SJCRH30 (cell line): ENCODE measurements around the gene SLCO4C1. TPM values are rescaled to one million over a fixed set of nuclear protein-coding genes. Genes with fewer than 3 reads are reported as not detected.
"Not testable (repeated sequence)": the region's sequence is repeated elsewhere in the genome, so short reads cannot be mapped to it uniquely, and the experiment has no call there.

ENCODE experiments used
- DNase-seq, 2 experiments: peaks; one replicate each; pipeline ENCODE4 v3.0.0-alpha.2; 2015 to 2020
- H3K27ac ChIP-seq: fragments of 250-450 bp; sonication (Bioruptor Pico); 2 replicates; pipeline ENCODE4 v1.5.1; 2020; ENCODE audit warnings: mild to moderate bottlenecking, moderate library complexity
- H3K27me3 ChIP-seq: fragments of 250-450 bp; sonication (Bioruptor Pico); 2 replicates; pipeline ENCODE4 v1.5.1; 2020; ENCODE audit warnings: mild to moderate bottlenecking, moderate library complexity
- H3K36me3 ChIP-seq: fragments of 250-450 bp; sonication (Bioruptor Pico); 2 replicates; pipeline ENCODE4 v1.5.1; 2020; ENCODE audit warnings: mild to moderate bottlenecking, moderate library complexity
- H3K4me1 ChIP-seq: fragments of 250-450 bp; sonication (Bioruptor Pico); 2 replicates; pipeline ENCODE4 v1.5.1; 2020; ENCODE audit warnings: mild to moderate bottlenecking, moderate library complexity
- H3K4me3 ChIP-seq: fragments of 250-450 bp; sonication (Bioruptor Pico); 2 replicates; pipeline ENCODE4 v1.5.1; 2020; ENCODE audit warnings: mild to moderate bottlenecking, moderate library complexity
- H3K9me3 ChIP-seq: fragments of 250-450 bp; sonication (Bioruptor Pico); replicated peaks from 2 replicates; pipeline ENCODE4 v1.5.1; 2020; ENCODE audit warnings: mild to moderate bottlenecking, moderate library complexity
- total RNA-seq: library from RNA; depleted of rRNA; stranded (reverse); fragments of >200 nt; shearing (Covaris generic); gene quantifications from 2 replicates; pipeline ENCODE4 v1.2.3, GENCODE V29; 2014; rRNA removed

SLCO4C1 gene, protein sequence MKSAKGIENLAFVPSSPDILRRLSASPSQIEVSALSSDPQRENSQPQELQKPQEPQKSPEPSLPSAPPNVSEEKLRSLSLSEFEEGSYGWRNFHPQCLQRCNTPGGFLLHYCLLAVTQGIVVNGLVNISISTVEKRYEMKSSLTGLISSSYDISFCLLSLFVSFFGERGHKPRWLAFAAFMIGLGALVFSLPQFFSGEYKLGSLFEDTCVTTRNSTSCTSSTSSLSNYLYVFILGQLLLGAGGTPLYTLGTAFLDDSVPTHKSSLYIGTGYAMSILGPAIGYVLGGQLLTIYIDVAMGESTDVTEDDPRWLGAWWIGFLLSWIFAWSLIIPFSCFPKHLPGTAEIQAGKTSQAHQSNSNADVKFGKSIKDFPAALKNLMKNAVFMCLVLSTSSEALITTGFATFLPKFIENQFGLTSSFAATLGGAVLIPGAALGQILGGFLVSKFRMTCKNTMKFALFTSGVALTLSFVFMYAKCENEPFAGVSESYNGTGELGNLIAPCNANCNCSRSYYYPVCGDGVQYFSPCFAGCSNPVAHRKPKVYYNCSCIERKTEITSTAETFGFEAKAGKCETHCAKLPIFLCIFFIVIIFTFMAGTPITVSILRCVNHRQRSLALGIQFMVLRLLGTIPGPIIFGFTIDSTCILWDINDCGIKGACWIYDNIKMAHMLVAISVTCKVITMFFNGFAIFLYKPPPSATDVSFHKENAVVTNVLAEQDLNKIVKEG
- not detected in 2 replicates for total RNA-seq

DNA sequence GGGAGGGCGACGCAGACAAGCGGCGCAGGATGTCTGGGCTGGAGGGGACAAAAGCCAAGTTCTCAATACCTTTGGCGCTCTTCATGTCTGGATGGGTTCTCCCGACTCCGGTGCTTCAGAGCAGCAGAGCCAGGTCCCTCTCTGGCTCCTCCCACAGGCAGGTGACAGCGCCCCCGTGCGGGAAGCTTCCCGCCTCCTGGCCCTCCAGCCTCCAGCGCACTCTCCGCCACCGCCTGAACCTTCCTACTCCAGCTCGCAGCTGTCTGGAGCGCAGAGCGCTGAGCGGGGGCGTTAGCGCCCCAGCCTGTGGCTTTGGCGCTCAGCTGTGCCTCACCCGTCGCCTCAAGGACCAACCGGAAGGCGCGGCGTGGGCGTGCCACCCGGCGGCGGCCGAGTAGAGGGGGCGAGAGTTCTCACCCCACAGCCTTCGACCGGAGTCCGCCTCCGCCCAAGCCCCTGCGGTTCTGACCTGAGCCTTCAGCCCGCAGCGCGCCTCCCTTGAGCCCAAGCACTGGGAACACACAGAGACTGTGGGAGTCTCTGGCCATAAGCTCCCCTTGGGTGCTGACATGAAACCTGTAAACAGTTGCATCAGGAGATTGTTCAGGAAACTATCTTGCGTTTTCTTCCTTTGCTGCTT, at the start of gene SLCO4C1:
TSS of gene SLCO4C1 (minus strand) at position 107 of the 640 bp plus-strand sequence. CDS start at position 85, 22 bp downstream.
- no peak for DNase-seq
- no peaks in the 10 kb centered on the region for H3K4me1 ChIP-seq
- H3K36me3 ChIP-seq = no peaks in the 10 kb centered on the region
- H3K9me3 ChIP-seq = no peaks in the 10 kb centered on the region
- no peak within 1 kb of the TSS for H3K27ac ChIP-seq
- H3K27me3 ChIP-seq = no peaks in the 10 kb centered on the region
- no peak within 1 kb of the TSS for H3K4me3 ChIP-seq

DNA sequence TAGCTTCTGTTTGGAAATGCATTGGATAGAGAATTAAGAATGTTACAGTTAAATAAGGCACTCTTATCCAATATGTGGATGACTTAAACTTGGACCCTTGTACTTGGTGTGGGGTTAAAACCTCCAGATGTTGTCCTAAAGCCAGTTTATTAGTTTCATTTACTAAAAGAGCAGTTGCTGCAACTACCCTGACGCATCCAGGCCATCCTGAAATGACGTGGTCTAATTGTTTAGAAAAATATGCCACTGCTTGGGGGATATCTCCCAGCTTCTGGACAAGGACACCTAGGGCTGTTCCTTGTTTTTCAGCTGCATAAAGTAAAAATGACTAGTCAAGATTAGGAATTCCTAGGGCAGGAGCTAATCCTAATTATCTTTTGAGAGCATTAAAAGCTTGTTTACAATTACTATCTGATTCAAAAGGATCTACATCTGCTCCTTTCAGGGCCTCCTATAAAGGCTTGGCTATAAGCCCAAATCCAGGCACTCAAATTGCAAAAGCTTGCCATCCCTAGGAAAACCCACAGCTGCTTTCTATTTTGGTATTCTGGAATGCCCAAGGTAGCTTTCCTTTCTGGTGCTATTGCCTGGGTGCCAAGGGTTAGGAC, 45.7 kb upstream of the SLCO4C1 start:
- H3K4me1 ChIP-seq = no peaks in the 10 kb centered on the region; the same call in 1 of the 2 replicates
- H3K4me3 ChIP-seq = no peak overlapping the region
- no peaks in the 10 kb centered on the region for H3K9me3 ChIP-seq
- DNase-seq = peak; percentile 19 to 42
- H3K27ac ChIP-seq = no peak overlapping the region
- H3K27me3 ChIP-seq = no peaks in the 10 kb centered on the region
- no peaks in the 10 kb centered on the region for H3K36me3 ChIP-seq

DNA sequence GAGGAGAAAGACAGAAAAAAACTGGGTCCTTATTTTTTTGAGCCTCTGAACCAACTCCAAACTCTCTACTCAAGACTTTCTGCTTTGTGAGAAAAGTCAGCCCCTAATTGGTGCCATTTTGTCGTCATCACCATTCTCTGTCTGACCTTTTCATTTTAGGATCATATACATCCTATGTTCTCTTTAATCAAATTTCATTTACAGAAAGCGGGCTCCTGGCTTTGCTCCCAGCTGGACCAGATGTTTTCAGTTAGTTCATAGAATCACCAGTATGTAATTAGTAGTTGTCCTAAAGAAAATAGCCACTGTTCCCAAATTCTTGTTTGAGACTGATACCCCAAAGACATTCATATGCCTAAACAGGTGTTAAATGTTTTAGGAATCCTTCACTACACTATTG, 28.6 kb upstream of the SLCO4C1 start:
- Histone ChIP-seq H3K27me3 (no peaks in the 10 kb centered on the region), H3K27ac (no peak overlapping the region), H3K9me3 (no peaks in the 10 kb centered on the region; the same call in 1 of the 2 replicates), H3K36me3 (no peaks in the 10 kb centered on the region), H3K4me1 (no peaks in the 10 kb centered on the region), H3K4me3 (no peak overlapping the region)
- no peak for DNase-seq

DNA sequence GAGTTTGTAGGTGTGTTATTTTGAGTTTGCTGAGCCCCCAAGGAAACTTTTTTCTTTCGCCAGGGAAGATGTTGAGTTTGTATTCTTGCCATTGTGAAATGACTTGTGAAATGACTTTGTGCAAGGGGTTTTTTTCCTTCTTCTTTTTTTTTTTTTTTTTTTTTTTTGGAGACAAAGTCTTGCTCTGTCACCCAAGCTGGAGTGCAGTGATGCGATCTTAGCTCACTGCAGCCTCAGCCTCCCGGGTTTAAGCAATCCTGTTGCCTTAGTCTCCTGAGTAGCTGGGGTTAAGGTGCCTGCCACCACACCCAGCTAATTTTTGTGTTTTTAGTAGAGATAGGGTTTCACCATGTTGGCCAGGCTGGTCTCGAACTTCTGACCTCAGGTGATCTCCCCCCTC, 22.7 kb upstream of the SLCO4C1 start:
- not testable (repeated sequence) for DNase-seq, H3K36me3 ChIP-seq, H3K27ac ChIP-seq, H3K27me3 ChIP-seq, H3K9me3 ChIP-seq, H3K4me3 ChIP-seq, H3K4me1 ChIP-seq

- no peaks in the 10 kb centered on the region for H3K4me1 ChIP-seq
- no peak overlapping the region for H3K27ac ChIP-seq
- H3K4me3 ChIP-seq = no peak overlapping the region
- H3K36me3 ChIP-seq = no peaks in the 10 kb centered on the region
- H3K9me3 ChIP-seq = no peaks in the 10 kb centered on the region
- H3K27me3 ChIP-seq = no peaks in the 10 kb centered on the region
- no peak for DNase-seq
Observed at GRCh38 chr5:102314328-102314727, 18.2 kb upstream of the SLCO4C1 start.

DNA sequence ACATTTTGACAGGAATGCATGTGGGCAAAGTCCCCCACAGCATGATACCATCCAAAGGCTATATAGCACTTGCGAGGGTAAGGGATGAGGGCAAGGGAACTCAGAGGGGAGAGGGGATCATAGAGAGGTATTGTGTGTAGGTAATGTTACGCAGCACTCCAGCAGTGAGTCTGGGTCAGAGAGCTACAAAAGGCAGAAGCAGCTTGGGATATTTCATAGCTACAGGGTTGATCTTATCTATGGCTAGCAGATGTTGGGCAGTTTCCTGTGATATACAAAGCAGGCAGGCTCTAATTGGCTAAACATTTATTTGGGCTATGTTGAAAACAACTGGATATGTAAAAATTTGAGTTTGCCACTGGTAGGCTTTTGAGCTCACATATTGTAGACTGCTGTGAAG, 17.8 kb upstream of the SLCO4C1 start:
- Histone ChIP-seq H3K4me3 (no peak overlapping the region), H3K27me3 (no peaks in the 10 kb centered on the region), H3K27ac (no peak overlapping the region), H3K9me3 (no peaks in the 10 kb centered on the region), H3K36me3 (no peaks in the 10 kb centered on the region), H3K4me1 (no peaks in the 10 kb centered on the region)
- DNase-seq = peak in 1 of 2 experiments; percentile 8

GRCh38 chr5:102312586-102313370, 16.7 kb upstream of the SLCO4C1 start:
- H3K36me3 ChIP-seq = no peaks in the 10 kb centered on the region
- H3K27ac ChIP-seq = no peak overlapping the region
- H3K4me3 ChIP-seq = no peak overlapping the region
- no peaks in the 10 kb centered on the region for H3K4me1 ChIP-seq
- H3K9me3 ChIP-seq = no peaks in the 10 kb centered on the region
- no peaks in the 10 kb centered on the region for H3K27me3 ChIP-seq
- DNase-seq = no peak

DNA sequence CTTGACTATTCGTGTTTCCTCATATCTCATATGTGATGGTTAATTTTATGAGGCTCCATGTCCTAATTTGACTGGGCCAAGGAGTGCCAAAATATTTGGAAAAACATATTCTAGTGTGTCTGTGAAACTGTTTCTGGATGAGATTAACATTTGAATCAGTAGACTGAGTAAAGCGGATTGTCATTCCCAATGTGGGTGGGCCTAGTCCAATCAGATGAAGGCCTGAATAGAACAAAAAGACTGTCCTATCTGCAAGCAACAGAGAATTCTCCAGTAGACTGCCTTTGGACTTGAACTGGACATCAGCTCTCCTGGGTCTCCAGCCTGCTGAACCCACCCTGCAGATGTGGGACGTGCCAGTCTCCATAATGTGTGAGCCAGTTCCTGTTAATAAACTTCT, 13.5 kb upstream of the SLCO4C1 start:
- Histone ChIP-seq H3K36me3 (no peaks in the 10 kb centered on the region), H3K9me3 (no peaks in the 10 kb centered on the region), H3K27me3 (no peaks in the 10 kb centered on the region), H3K4me3 (no peak overlapping the region), H3K4me1 (no peaks in the 10 kb centered on the region), H3K27ac (no peak overlapping the region)
- DNase-seq = no peak

GRCh38 chr5:102307232-102307631, 11.1 kb upstream of the SLCO4C1 start:
- Histone ChIP-seq H3K36me3 (no peaks in the 10 kb centered on the region), H3K27ac (no peak overlapping the region), H3K4me1 (no peaks in the 10 kb centered on the region), H3K27me3 (no peaks in the 10 kb centered on the region), H3K9me3 (no peaks in the 10 kb centered on the region), H3K4me3 (no peak overlapping the region)
- DNase-seq = no peak

DNA sequence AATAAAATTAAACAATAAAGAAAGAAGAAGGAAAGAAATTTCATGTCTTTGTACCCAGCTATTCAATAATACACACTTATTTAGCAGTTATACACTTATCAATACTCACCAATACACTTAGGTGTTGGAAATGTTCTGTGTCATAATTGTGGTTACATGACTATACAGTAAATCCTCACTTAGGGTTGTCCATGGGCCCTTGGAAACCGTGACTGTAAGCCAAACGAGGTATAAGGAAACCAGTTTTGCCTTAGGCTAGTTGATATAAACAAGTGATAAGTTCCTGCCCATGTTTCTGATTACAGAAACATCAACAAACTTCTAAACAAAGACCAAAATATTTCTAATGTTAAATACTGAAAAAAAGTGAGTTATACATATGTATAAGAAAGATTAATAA, 10.0 kb upstream of the SLCO4C1 start:
- Histone ChIP-seq H3K36me3 (no peaks in the 10 kb centered on the region), H3K4me1 (no peaks in the 10 kb centered on the region), H3K27ac (no peak overlapping the region), H3K9me3 (no peaks in the 10 kb centered on the region), H3K4me3 (no peak overlapping the region), H3K27me3 (no peaks in the 10 kb centered on the region)
- no peak for DNase-seq

GRCh38 chr5:102295534-102296177, 428 bp downstream of the SLCO4C1 start:
- Histone ChIP-seq H3K4me1 (no peaks in the 10 kb centered on the region), H3K9me3 (no peaks in the 10 kb centered on the region), H3K4me3 (no peak overlapping the region), H3K36me3 (no peaks in the 10 kb centered on the region), H3K27me3 (no peaks in the 10 kb centered on the region), H3K27ac (no peak overlapping the region)
- no peak for DNase-seq

DNA sequence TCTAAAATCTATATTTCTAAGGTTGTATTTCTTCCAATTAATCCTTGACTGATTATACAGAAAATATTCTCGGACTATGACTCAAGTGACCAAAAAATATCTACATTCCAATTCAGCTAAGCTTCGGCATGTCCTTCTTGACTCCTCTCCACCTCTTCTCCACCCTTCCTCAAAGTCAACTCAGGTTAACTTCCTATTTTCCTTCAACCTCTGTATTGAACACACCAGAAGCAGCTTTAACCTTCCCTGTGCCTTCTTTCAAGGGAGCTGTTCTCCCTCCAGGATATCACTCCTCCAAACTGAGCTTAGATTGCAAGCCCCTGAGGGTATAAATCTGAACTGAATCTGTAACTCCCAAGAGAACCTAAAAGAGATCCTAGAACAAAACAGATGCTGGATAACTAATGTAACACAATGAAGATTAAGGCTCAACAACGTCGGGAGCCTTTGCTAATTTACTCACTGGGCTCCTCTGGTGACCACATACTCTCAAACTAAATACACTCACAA, 1.1 kb downstream of the SLCO4C1 start:
- Histone ChIP-seq H3K9me3 (no peaks in the 10 kb centered on the region), H3K4me3 (no peak overlapping the region), H3K27ac (no peak overlapping the region), H3K27me3 (no peaks in the 10 kb centered on the region), H3K4me1 (no peaks in the 10 kb centered on the region), H3K36me3 (no peaks in the 10 kb centered on the region)
- DNase-seq = no peak

DNA sequence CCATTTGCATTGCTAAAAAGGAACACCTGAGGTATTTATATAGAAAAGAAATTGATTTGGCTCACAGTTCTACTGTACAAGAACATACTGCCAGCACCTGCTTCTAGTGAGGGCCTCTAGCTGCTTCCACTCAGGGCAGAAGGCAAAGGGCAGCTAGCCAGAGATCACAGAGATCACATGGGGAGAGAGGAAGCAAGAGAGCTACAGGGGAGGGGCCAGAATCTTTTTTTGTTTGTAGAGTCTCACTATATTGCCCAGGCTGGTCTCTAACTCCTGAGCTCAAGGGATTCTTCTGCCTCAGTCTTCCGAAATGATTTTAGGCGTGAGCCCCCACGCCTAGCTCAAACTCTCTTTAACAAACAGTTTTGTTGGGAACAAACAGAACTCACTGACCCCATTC, 6.1 kb downstream of the SLCO4C1 start:
- DNase-seq = no peak
- no peak overlapping the region for H3K4me3 ChIP-seq
- H3K27ac ChIP-seq = no peak overlapping the region
- H3K36me3 ChIP-seq = no peaks in the 10 kb centered on the region
- no peaks in the 10 kb centered on the region for H3K9me3 ChIP-seq
- no peaks in the 10 kb centered on the region for H3K4me1 ChIP-seq
- H3K27me3 ChIP-seq = no peaks in the 10 kb centered on the region
